Fibroblast of skin of left quadriceps (primary cell): ENCODE results near the gene SULT1A3.
"Not testable (repeated sequence)": the region's sequence is repeated elsewhere in the genome, so short reads cannot be mapped to it uniquely, and the experiment has no call there.

ENCODE experiments used
- DNase-seq, 2 experiments: peaks; one replicate each; pipeline ENCODE4 v3.0.0-alpha.2; 2013; ENCODE audit warnings: low read depth in 2 of 2

Gene SULT1A3

GRCh38 chr16:30186782-30187555, 12.1 kb upstream of the SULT1A3 start:
- DNase-seq: peak in 1 of 2 experiments; percentile 4

GRCh38 chr16:30187556-30187865, 11.5 kb upstream of the SULT1A3 start:
- no peak for DNase-seq

GRCh38 chr16:30187971-30188561, 11.0 kb upstream of the SULT1A3 start:
- no peak for DNase-seq

GRCh38 chr16:30191158-30191557, 7.9 kb upstream of the SULT1A3 start:
- not testable (repeated sequence) for DNase-seq

GRCh38 chr16:30193098-30193497, 6.0 kb upstream of the SULT1A3 start:
- not testable (repeated sequence) for DNase-seq

GRCh38 chr16:30193615-30194014, 5.4 kb upstream of the SULT1A3 start, which contains the start of the genes BOLA2B and SLX1A:
Gene BOLA2B (minus strand): TSS chr16:30193666. CDS start chr16:30193595, 71 bp downstream.
Gene SLX1A (plus strand): TSS chr16:30193875. CDS start chr16:30194085, 210 bp downstream.
- DNase-seq: not testable (repeated sequence)

- not testable (repeated sequence) for DNase-seq
These were observed 4.7 kb upstream of the SULT1A3 start for GRCh38 chr16:30194172-30194925.

- DNase-seq: not testable (repeated sequence)
These were observed 2.1 kb upstream of the SULT1A3 start for GRCh38 chr16:30197001-30197400.

- DNase-seq: not testable (repeated sequence)
These were observed 721 bp downstream of the SULT1A3 start for GRCh38 chr16:30199608-30200343.

- not testable (repeated sequence) for DNase-seq
These were observed 6.6 kb downstream of the SULT1A3 start for GRCh38 chr16:30205541-30206236.

- DNase-seq: not testable (repeated sequence)
These were observed 7.2 kb downstream of the SULT1A3 start for GRCh38 chr16:30206252-30206651.

GRCh38 chr16:30207063-30207704, 8.1 kb downstream of the SULT1A3 start:
- DNase-seq: not testable (repeated sequence)

GRCh38 chr16:30209032-30209431, 10.0 kb downstream of the SULT1A3 start:
- DNase-seq: not testable (repeated sequence)

- DNase-seq: not testable (repeated sequence)
These were observed 12.4 kb downstream of the SULT1A3 start for GRCh38 chr16:30211414-30211813.

- not testable (repeated sequence) for DNase-seq
These were observed 18.0 kb downstream of the SULT1A3 start for GRCh38 chr16:30217082-30217481.

- not testable (repeated sequence) for DNase-seq
These were observed 49.3 kb downstream of the SULT1A3 start, which contains the start of gene NPIPB13 for GRCh38 chr16:30248379-30248778. Gene NPIPB13 (minus strand): TSS chr16:30248479. CDS start chr16:30245573, 2,906 bp downstream.
